GM21576 (cell line): ENCODE results near the gene FOLR3.
"Not testable (repeated sequence)": the region's sequence is repeated elsewhere in the genome, so short reads cannot be mapped to it uniquely, and the experiment has no call there.

Experiments used
- ATAC-seq: cut with Tn5 transposase; IDR thresholded peaks from one replicate; pipeline ENCODE4 v1.9.1; 2021; ENCODE audit warnings: mild to moderate bottlenecking, moderate library complexity; ENCODE audit not compliant: unreplicated experiment

FOLR3 gene

GRCh38 chr11:72160319-72160718, 24.8 kb downstream of the FOLR3 start:
- no peak for ATAC-seq

GRCh38 chr11:72162891-72163492, 27.5 kb downstream of the FOLR3 start:
- no peak for ATAC-seq

GRCh38 chr11:72164187-72164586, 28.7 kb downstream of the FOLR3 start:
- not testable (repeated sequence) for ATAC-seq

GRCh38 chr11:72169046-72169555, 33.6 kb downstream of the FOLR3 start:
- ATAC-seq: not testable (repeated sequence)

GRCh38 chr11:72169754-72170153, 34.2 kb downstream of the FOLR3 start:
- ATAC-seq: not testable (repeated sequence)

DNA sequence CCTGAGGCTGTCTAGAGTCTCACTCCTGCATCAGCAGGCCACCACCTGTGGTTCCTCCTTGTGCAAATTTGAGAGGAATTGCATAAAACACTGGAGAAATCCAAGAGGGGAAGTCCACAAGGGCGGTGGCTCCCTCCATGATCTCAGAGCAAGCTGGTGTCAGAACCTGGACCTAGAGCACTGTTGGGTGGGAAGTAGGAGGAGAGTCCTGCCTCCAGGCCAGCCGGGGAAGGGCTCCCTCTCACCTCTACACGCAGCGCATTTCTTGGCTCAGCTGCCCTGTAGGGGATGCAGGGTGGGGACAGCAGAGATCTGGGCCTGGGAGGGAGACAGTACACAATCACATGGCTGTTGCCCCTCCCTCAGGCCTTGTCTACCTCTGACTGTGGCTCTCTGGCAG, 36.5 kb downstream of the FOLR3 start:
- not testable (repeated sequence) for ATAC-seq

GRCh38 chr11:72173291-72173690, 37.8 kb downstream of the FOLR3 start:
- ATAC-seq: no peak

GRCh38 chr11:72174302-72175070, 39.0 kb downstream of the FOLR3 start:
- no peak for ATAC-seq

DNA sequence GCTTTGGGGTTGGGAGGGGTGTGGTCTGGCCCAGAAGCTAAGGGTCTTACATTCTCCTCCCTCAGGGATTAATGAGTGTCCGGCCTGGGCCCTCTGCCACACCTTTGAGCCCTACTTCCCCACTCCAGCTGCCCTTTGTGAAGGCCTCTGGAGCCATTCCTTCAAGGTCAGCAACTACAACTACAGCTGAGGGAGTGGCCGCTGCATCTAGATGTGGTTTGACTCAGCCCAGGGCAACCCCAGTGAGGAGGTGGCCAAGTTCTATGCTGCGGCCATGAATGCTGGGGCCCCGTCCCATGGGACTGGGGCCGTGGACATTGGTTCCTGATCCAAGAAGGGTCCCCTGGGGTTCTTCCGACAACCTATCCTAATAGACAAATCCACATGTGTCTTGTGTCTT, 42.1 kb downstream of the FOLR3 start:
- ATAC-seq: no peak

DNA sequence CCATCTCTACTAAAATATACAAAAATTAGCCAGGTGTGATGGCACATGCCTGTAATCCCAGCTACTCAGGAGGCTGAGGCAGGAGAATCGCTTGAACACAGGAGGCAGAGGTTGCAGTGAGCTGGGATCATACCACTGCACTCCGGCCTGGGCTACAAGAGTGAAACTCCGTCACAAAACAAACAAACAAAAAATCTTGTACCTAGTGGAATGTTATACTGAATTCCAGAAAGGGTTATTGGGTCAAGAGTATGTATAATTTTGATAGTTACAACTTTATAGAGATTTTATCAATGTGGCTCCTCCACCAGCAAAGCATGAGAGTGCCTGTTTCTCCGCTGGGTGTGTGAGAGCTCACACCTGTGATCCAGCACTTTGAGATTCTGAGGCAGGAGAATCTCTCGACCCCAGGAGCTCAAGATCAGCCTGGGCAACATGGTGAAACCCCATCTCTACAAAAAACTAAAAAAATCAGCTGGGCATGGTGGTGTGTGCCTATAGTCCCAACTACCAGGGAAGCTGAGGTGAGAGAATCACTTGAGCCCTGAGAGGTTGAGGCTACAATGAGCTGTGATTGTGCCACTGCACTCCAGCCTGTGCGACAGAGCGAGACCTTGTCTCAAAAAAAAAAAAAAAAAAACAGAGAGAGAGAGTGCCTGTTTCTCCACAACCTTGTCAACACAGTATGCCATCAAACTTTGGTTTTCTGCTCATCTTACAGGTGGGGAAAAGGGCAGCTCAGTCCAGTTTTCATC, 43.7 kb downstream of the FOLR3 start:
- no peak for ATAC-seq

DNA sequence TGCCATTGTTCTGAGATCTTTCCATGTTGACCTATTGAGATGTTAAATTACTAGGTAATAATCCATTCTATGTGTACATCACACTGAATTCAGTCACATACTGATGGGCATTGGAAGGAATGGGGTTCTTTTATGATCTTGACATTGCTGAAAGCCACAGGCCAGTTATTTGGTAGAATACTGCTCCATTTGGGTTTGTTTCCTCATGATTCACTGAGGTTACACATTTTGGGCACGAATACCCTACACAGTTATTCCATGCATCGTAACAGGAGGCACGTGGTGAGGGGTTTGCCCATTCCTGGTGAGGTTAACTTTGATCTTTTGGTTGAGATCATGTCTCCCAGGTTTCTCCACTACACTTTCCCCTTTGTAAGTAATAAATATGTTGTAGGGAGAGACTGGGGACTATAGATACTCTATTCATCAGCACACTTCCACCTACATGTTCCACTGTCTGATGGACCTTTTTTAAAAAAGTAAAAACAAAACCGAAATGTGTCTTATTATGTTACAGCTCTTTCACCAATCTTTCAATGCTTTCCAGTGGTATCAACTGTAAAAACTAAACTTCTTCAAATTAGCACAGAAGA, 44.4 kb downstream of the FOLR3 start:
- ATAC-seq: no peak

DNA sequence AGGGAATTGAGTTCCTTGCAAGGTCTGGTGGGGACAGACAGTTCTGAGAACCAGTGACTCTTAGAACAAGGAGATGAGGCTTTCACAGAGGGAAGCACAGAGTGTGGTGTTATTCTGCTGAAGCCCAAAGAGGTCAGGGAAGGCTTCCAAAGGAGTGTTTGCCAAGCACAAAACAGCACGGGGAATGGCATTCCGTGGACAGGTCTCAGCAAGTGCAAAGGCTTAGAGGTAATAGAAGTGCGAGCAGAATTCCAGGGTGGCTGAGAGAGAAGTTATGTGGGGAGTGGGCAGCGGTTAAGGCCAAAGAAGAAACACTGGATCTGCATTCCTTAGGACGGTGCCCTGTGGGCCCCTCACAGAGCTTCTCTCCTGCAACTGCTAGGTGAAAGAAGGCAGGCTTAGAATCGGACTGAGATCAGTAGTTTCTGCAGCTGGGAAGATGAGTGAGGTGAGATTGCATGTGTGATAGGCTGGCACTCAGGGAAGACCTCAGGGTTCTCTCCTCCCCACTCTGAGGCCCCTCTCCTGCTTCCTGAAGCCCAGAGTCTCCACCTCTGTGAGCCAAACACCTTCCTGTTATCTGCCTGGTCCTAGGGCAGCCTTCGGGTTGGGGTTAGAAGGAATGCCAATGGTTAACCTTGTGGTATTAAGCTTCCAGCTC, 45.5 kb downstream of the FOLR3 start:
- ATAC-seq: not testable (repeated sequence)

GRCh38 chr11:72181553-72181958, 46.0 kb downstream of the FOLR3 start:
- ATAC-seq: not testable (repeated sequence)

GRCh38 chr11:72188267-72188666, 52.7 kb downstream of the FOLR3 start:
- ATAC-seq: no peak
